ENCODE data around the gene CAPZB. TPM values are rescaled to one million over a fixed set of nuclear protein-coding genes. Genes with fewer than 3 reads are reported as not detected.

Gene CAPZB
- total and polyA plus RNA-seq, 2 donors (not counting 3 experiments of a cell fraction or from before 2014, with no cell fraction given), result 196 to 347 TPM

DNA sequence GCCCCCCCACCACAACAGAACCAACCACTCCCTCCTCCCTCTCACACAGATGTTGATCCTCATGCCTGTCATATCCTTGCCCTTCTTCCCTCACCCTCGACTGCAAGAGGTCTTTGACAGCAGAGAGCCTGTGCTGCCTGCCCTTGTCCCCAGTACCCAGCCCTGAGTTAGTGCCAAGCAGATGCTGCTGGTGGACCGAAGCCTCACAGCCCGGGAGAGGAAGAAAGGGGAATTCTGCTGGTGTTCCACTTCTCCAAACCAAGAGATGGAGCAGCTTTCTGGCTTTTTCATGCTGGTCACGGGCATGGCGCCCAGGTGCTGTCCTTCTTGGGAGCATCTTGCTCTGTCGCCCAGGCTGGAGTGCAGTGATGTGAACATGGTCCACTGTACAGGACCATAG is 104.1 kb downstream of the CAPZB start:
- H3K27ac ChIP-seq (ENCODE audit: insufficient read depth, low read depth, low read length), result no peak overlapping the region
- no peaks in the 10 kb centered on the region for H3K9me1 ChIP-seq (replicated peaks; ENCODE audit: control insufficient read depth, extremely low read depth, insufficient read depth, low read length)
- peaks cover 13% of the 10 kb centered on the region for H3K4me1 ChIP-seq (ENCODE audit: control insufficient read depth, extremely low read depth, insufficient read depth, low read length)
- H3K27me3 ChIP-seq (ENCODE audit: control insufficient read depth in 2 of 2, insufficient read depth in 2 of 2, low read length in 2 of 2), result no peaks in the 10 kb centered on the region
- no peak overlapping the region for H2AFZ ChIP-seq (ENCODE audit: low read depth, low read length)
- dilution Hi-C loops (cut with MboI; ENCODE audit: extremely low pct_ligation_motif_present, low sequenced_read_pairs), result no loop called here
- ChIA-PET POLR2A (no interaction called here), CTCF (interaction anchor here (1.0 kb wide), 1 partner anchor 270 kb away, joined by 3 read pairs; no protein-coding TSS in a partner anchor)
- H3K4me2 ChIP-seq (ENCODE audit: insufficient read depth, low read length), result no peak overlapping the region
- no TSS peak for BruUV-seq (replicated peaks)
- intact Hi-C loops (cut with micrococcal nuclease), result no loop called here
- no peak overlapping the region for H3K9ac ChIP-seq (replicated peaks; ENCODE audit: extremely low read depth, insufficient read depth, low read length)
- TF ChIP-seq, protein P1, sequence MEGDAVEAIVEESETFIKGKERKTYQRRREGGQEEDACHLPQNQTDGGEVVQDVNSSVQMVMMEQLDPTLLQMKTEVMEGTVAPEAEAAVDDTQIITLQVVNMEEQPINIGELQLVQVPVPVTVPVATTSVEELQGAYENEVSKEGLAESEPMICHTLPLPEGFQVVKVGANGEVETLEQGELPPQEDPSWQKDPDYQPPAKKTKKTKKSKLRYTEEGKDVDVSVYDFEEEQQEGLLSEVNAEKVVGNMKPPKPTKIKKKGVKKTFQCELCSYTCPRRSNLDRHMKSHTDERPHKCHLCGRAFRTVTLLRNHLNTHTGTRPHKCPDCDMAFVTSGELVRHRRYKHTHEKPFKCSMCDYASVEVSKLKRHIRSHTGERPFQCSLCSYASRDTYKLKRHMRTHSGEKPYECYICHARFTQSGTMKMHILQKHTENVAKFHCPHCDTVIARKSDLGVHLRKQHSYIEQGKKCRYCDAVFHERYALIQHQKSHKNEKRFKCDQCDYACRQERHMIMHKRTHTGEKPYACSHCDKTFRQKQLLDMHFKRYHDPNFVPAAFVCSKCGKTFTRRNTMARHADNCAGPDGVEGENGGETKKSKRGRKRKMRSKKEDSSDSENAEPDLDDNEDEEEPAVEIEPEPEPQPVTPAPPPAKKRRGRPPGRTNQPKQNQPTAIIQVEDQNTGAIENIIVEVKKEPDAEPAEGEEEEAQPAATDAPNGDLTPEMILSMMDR (IDR thresholded peaks at IDR 0.05; ENCODE audit: extremely low read depth in 1 of 2, insufficient read depth in 1 of 2, low read depth in 1 of 2, low read length in 2 of 2), result no peak
- no peak for TF ChIP-seq POLR2A (IDR thresholded peaks at IDR 0.05; ENCODE audit: low read depth, low read length)
- no peak for TF ChIP-seq EZH2 (IDR thresholded peaks at IDR 0.05; ENCODE audit: borderline replicate concordance, low read depth, low read length, severe bottlenecking)
- TF ChIP-seq MYC (IDR thresholded peaks at IDR 0.05; ENCODE audit: low read depth, low read length), result no peak
- TF ChIP-seq, protein P2, sequence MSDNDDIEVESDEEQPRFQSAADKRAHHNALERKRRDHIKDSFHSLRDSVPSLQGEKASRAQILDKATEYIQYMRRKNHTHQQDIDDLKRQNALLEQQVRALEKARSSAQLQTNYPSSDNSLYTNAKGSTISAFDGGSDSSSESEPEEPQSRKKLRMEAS (IDR thresholded peaks at IDR 0.05; ENCODE audit: insufficient read depth, insufficient read length), result no peak
- no peak for TF ChIP-seq FOS (IDR thresholded peaks at IDR 0.05; ENCODE audit: borderline replicate concordance, insufficient read depth, low read length)
- TF ChIP-seq GATA2 (IDR thresholded peaks at IDR 0.05; ENCODE audit: insufficient read depth, insufficient read length, low read depth, low read length), result no peak
- no peak for TF ChIP-seq JUN (IDR thresholded peaks at IDR 0.05; ENCODE audit: borderline replicate concordance, insufficient read depth, insufficient read length, low read depth)
- TF ChIP-seq POLR2AphosphoS5 (IDR thresholded peaks at IDR 0.05; ENCODE audit: insufficient read depth, low read depth, low read length), result no peak
- peaks cover 6% of the 10 kb centered on the region for H3K79me2 ChIP-seq (ENCODE audit: control insufficient read depth, insufficient read depth, low read length)
- H3K4me3 ChIP-seq (replicated peaks in 1 of 3; ENCODE audit: insufficient read depth in 1 of 3, low read depth in 1 of 3, low read length in 3 of 3), result no peak overlapping the region
- H3K9me3 ChIP-seq (replicated peaks; ENCODE audit: control insufficient read depth, insufficient read depth, low read length), result no peaks in the 10 kb centered on the region
- no peaks in the 10 kb centered on the region for H4K20me1 ChIP-seq (replicated peaks; ENCODE audit: control insufficient read depth, extremely low read depth, insufficient read depth, low read length)
- FAIRE-seq (no peak), DNase-seq (ENCODE audit: low read depth, low spot score) (no peak)
- peaks cover 2 to 33% of the 10 kb centered on the region in 2 experiments for H3K36me3 ChIP-seq (ENCODE audit: control insufficient read depth in 2 of 2, extremely low read depth in 1 of 2, insufficient read depth in 2 of 2, low read length in 2 of 2)
